GM18517 (cell line): ENCODE measurements around the gene KRT83.
"Not testable (repeated sequence)": the region's sequence is repeated elsewhere in the genome, so short reads cannot be mapped to it uniquely, and the experiment has no call there.

Source experiments
- ATAC-seq: cut with Tn5 transposase; IDR thresholded peaks from one replicate; pipeline ENCODE4 v1.9.1; 2021; ENCODE audit warnings: mild to moderate bottlenecking, moderate library complexity; ENCODE audit not compliant: unreplicated experiment

KRT83 gene

DNA sequence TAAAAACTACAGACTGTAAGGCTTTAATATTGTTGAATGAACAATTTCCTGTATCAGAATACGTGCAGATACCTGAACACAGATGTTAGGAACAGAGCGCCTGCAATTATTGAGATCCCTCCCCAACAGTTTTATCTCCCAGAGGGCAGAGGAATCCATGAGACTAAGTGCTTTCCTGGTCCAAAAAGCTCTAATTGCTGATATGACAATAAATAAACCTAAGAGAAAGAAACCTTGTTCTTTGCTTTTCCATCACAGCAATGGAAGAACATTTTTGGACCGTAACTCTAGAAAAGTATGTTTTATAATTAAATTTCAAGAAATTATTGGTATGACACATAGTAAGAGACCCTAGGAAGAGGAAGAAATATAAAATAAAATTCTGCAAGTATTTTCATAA lies 13.0 kb upstream of the KRT83 start:
- ATAC-seq = no peak

DNA sequence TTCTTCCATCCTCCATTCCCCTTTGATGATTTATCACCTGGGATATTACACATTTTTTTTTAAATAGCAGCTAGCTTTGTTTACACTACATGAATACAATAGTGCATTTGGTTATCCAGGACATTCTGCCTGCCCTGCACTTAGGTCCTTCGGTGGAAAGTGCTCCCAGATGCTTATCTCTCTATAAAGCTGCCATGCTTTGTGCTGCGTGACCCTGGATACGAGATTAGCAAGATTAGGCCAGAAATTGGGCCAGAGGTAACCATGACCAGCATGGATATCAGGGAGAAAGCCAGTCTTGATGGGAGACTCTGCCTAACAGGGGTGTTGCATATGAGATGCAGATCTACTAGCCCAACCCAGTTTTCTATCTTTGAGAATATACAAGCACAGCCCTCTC lies 12.1 kb upstream of the KRT83 start:
- ATAC-seq = no peak

DNA sequence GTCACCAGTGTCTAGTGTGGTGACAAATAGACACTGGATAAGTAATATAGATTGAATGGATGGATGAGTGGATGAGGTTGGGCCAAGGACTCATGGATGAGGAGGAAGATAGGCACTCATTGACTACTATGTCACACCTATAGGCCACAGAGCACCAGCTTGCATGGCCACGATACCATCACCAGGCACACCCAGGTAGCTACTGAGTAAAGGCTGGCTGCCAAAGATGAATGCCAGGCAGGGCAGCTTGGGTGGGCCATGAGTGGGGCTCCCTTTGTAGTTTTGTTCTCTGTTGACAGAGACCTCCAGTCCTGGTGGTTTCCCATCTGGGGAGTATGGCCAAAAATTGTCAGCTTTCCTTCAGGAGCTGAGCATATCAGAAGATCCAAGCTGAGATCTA lies 11.2 kb upstream of the KRT83 start:
- ATAC-seq = no peak

DNA sequence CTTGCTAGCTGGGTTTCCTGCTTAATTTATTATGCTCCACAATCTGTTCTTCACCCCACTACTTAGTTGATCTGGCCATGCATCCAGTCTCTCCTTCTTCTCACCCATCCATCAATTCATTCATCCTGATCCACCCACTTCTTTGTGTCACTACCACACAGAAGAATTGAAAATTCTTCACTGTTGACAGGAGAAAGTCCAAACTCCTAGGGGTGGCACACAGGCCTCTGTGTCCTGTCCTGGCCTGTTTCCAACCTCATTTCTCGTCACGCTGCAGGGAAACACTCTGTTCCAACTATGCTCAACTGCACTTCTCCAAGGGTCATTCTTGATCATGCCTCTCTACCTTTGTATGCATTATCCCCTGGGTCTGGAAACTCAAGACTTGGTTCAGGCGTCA lies 10.6 kb upstream of the KRT83 start:
- no peak for ATAC-seq

GRCh38 chr12:52331039-52331438 lies 9.8 kb upstream of the KRT83 start:
- no peak for ATAC-seq

GRCh38 chr12:52327830-52328500 lies 6.8 kb upstream of the KRT83 start:
- ATAC-seq = no peak

DNA sequence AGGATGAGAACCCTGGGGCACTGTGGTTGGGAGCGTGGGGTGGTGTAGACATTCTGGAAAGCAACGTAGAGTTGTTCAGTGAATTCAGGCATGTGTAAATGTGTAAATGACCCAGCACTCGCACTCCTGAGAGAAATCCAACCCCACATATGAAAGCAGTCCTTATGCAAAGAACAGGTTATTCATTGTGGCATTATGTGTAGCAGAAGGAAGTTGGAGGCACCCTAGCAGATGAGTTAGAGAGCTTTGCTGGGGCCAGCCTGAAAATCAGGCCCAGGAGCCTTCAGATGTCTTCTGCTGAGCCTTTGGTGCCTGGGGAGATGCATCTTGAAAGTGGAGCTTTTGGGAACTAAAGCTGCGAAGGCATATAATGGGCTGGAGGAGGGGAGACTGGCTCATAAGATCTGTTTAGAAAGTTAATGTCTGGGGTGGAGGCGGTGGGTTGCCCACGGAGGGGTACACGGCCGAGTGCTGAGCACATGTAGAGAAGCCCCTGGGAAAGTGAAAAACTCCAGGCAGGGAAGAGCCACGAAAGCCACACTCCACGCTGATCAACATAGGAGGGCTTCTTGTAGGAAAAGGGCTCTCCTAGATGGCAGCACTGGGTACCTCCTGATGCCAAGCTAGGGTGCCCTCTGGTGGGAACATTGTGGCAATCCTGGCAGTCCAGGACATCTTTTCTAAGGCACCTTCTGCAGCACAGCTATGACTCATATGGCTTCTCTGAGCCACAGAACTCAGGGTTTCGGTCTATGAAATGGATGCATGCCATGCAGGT lies 6.0 kb upstream of the KRT83 start:
- ATAC-seq = peak; percentile 90

- no peak for ATAC-seq
Measured at GRCh38 chr12:52324153-52324444, 2.9 kb upstream of the KRT83 start.

DNA sequence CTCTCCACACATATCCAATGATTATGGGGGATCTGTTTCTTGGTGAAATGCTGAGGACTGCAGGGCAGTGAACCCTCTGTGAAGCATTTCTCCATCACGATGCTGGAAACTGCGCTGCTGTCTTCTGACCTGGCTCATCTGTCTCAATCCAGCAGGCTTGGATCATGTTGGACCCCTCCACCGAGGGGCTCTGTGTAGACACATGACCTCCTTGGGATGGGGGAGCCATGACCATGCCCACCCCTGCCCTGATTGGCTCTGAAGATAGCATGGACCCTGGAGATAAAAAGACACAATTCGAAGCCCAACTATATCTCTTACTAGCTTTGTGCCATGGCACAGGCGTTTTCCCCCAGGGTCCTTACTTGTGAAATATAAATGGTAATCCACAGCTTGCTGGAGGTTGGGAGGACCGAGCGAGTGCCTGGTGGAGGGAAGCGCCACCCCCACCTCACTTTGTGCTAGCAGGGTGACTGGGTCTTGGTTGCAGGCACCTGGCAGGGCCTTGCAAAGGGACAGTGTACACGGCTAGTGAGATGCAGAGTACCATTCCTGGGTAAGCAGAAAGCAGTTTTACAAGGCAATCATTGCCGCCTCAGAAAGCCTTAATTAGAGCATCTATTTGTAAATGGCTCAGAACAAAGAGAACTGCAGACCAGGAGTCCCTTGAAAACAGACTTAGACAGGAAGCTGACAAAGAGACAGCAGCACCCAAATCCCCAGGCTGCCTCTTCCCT lies 2.4 kb upstream of the KRT83 start:
- no peak for ATAC-seq

DNA sequence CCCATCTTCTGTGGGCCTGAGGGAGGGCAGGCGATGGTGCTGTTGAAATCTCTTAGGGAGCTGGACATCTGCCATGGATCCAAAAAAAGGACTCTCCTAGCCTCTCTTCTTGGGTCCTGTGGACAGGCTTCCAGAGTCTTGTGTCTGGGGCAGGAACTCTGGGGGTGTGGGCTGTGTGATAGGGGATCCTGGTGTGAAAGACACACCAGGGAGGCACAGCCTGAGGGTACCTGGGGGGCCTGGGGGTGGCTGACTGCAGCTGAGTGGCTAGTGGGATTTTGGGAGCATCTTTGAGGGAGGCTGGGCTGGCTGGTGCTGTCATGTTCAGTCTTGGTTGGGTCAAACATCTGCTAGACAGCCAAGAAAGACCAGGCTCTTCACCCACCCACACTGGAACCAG lies 1.8 kb upstream of the KRT83 start:
- ATAC-seq = no peak

GRCh38 chr12:52322069-52322468 lies 871 bp upstream of the KRT83 start:
- ATAC-seq = no peak

- no peak for ATAC-seq
Measured at GRCh38 chr12:52321418-52321817, 220 bp upstream of the KRT83 start.

GRCh38 chr12:52319097-52319496 lies 2.1 kb downstream of the KRT83 start:
- ATAC-seq = no peak

DNA sequence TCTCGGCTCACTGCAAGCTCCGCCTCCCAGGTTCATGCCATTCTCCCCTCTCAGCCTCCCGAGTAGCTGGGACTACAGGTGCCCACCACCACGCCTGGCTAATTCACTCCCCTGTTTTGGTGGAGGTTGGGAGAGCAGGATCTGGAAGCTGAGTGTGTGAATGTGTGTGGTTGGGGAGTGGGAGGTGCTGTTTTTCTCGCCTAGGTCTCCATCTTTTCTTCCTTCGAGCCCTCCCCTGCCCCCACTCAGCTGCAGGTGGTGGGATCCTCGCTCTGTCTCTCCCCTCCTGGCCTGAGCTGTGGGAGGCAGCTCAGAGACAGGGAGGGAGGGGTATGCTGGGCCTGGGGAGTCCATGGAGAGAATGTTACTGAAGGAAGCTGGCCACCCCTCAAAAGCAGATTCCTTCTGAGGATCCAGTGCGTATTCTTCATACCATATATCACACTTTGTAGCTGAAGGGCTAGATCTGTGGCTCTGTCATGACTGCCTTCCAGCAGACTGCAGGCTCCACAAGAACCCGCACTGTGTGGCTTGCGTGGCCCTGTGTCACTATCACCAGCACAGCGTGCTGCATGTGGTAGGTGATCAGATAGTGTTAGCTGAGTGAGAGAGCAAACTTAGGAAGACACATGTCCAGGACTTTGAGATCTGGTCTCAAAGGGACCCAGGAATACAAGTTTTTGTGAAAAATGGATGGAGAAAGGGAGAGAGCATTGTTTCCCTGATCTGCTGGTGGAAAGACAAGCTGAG lies 2.8 kb downstream of the KRT83 start:
- ATAC-seq = no peak

DNA sequence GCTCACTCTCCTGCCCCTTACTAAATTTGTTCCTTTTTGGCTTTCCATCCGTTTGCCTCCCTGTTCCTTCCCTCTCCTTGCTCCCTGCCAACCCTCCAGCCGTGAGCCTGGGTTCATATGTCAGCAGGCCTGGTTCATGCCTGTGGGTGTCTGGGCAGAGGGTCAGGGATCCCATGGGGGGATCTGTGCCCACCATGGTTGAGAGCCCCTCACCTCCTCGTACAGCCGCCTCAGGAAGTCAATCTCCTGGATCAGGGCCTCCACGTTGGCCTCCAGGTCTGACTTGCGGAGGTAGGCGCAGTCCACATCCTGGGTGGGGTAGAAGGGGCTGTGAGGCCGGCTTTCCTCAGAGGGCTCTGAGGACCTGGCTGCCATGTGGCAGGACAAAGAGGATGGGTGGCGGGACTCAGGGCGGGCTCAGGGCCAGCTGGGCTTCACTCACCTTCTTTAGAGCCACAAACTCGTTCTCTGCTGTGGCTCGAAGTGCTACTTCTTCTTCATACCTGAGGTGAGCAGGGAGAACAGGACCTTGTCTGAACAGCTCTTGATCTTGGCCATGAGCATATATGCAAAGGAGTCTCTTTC lies 3.6 kb downstream of the KRT83 start:
- no peak for ATAC-seq

DNA sequence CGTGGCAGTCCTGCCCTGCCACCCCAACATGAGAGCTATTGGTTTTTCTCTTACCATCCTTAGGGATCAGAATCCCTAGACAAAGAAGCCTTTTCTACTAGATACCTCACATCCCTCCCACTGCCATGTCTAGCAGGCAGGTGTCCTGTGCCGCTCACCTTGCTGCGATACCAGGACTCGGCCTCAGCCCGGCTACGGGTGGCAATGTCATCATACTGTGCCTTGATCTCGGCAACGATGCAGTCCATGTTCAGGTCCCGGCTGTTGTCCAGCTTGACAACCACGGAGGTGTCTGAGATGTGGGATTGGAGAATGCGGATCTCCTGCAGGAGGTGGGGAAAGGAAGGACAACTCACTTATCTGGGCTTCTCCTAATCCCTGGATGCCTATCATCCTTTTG lies 4.5 kb downstream of the KRT83 start:
- no peak for ATAC-seq

- no peak for ATAC-seq
Measured at GRCh38 chr12:52316290-52316689, 4.9 kb downstream of the KRT83 start.

GRCh38 chr12:52315721-52316120 lies 5.5 kb downstream of the KRT83 start:
- not testable (repeated sequence) for ATAC-seq

DNA sequence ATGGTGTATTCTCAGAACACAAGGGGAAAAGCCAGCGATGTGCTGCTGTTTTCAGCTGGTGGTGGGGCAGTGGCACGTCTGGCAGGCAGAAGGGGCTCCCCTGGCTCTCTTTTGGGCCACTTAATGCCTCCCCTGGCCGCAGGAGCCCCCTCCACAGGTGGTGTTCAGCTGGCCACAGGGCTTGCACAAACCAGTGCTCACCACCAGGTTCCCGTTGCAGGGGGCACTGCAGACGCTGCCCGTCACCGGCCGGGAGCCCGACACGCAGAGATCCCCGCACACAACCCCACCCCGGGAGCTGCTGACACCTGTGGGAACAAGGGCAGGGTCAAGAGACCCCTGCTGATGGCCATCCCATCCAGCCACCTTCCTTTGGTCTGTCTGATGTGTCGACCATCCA lies 6.7 kb downstream of the KRT83 start:
- ATAC-seq = no peak

GRCh38 chr12:52313926-52314325 lies 7.3 kb downstream of the KRT83 start:
- ATAC-seq = no peak

- no peak for ATAC-seq
Measured at GRCh38 chr12:52313461-52313860, 7.7 kb downstream of the KRT83 start.
